GM23248 (cell line): ENCODE results near the gene ZNF460. TPM values are rescaled to one million over a fixed set of nuclear protein-coding genes. Genes with fewer than 3 reads are reported as not detected.

Source experiments
- DNase-seq: peaks from one replicate; pipeline ENCODE4 v3.0.0-alpha.2; 2015
- H2AFZ ChIP-seq: fragments of 200-600 bp; sonication (generic); 2 replicates; pipeline ENCODE4 v1.6.1; 2016; ENCODE audit warnings: antibody characterized with exemption
- H3F3A ChIP-seq: fragments of 200-600 bp; sonication (generic); 2 replicates; pipeline ENCODE4 v1.6.1; 2016; ENCODE audit warnings: mild to moderate bottlenecking, antibody characterized with exemption, mixed run types; ENCODE audit not compliant: insufficient read depth
- H3K27ac ChIP-seq: fragments of 200-600 bp; sonication (generic); 2 replicates; pipeline ENCODE4 v1.5.1; 2016; ENCODE audit warnings: mild to moderate bottlenecking
- H3K27me3 ChIP-seq: fragments of 200-600 bp; sonication (generic); replicated peaks from 2 replicates; pipeline ENCODE4 v1.6.1; 2016; ENCODE audit warnings: mild to moderate bottlenecking; ENCODE audit not compliant: insufficient read depth
- H3K36me3 ChIP-seq: fragments of 200-600 bp; sonication (generic); 2 replicates; pipeline ENCODE4 v1.6.1; 2016; ENCODE audit warnings: low read depth, mild to moderate bottlenecking
- H3K4me1 ChIP-seq: fragments of 200-600 bp; sonication (generic); 2 replicates; pipeline ENCODE4 v1.6.1; 2016; ENCODE audit warnings: mild to moderate bottlenecking; ENCODE audit not compliant: insufficient read depth
- H3K4me2 ChIP-seq: fragments of 200-600 bp; sonication (generic); one replicate; pipeline ENCODE4 v1.6.1; 2016; ENCODE audit warnings: mild to moderate bottlenecking; ENCODE audit not compliant: unreplicated experiment
- H3K4me3 ChIP-seq: fragments of 200-600 bp; sonication (generic); 2 replicates; pipeline ENCODE4 v1.5.1; 2016; ENCODE audit warnings: mild to moderate bottlenecking
- H3K79me2 ChIP-seq: fragments of 200-600 bp; sonication (generic); 2 replicates; pipeline ENCODE4 v1.6.1; 2016; ENCODE audit warnings: mild to moderate bottlenecking; ENCODE audit not compliant: insufficient read depth
- H3K9ac ChIP-seq: fragments of 200-600 bp; sonication (generic); 2 replicates; pipeline ENCODE4 v1.6.1; 2016; ENCODE audit warnings: mild to moderate bottlenecking
- H3K9me2 ChIP-seq: fragments of 200-600 bp; sonication (generic); 2 replicates; pipeline ENCODE4 v1.6.1; 2016; ENCODE audit warnings: mixed run types, mild to moderate bottlenecking, moderate library complexity; ENCODE audit not compliant: insufficient read depth
- H3K9me3 ChIP-seq: fragments of 200-600 bp; sonication (generic); one replicate; pipeline ENCODE4 v1.6.1; 2017; ENCODE audit warnings: low read depth
- H4K20me1 ChIP-seq: fragments of 200-600 bp; sonication (generic); 2 replicates; pipeline ENCODE4 v1.6.0; 2016; ENCODE audit not compliant: insufficient read depth
- EZH2 ChIP-seq: fragments of 200-600 bp; sonication (generic); IDR thresholded peaks from 2 replicates; pipeline ENCODE4 v1.6.1; 2018; ENCODE audit warnings: antibody characterized with exemption, mild to moderate bottlenecking; ENCODE audit not compliant: insufficient read depth, poor library complexity, severe bottlenecking
- EZH2phosphoT487 ChIP-seq: fragments of 200-600 bp; sonication (generic); IDR thresholded peaks from 2 replicates; pipeline ENCODE4 v1.6.1; 2018; ENCODE audit warnings: antibody characterized with exemption, moderate library complexity, mild to moderate bottlenecking, low read depth; ENCODE audit not compliant: insufficient read depth
- WGBS, 2 experiments: methylation state at CpG; one replicate each; pipeline ENCODE4 v1.1.6; 2015 to 2017; ENCODE audit warnings: low lambda C conversion rate in 2 of 2, low coverage in 1 of 2; ENCODE audit errors: missing lambda C conversion rate in 2 of 2; 5-methylcytosine and 5-hydroxymethylcytosine counted together
- in situ Hi-C: fragments of 300-500 bp; cut with MboI; formaldehyde crosslinking; loops from 2 replicates; pipeline ENCODE4 v1.15.0; 2020
- polyA plus RNA-seq: library from polyadenylated mRNA; unstranded; fragments of >200 nt; fragmentation: Nextera tagmentation; extraction: Ambion mirVana; gene quantifications from 2 replicates; pipeline ENCODE4 v1.2.1, GENCODE V29; 2016
- total RNA-seq: library from RNA; depleted of rRNA; stranded (reverse); fragments of >200 nt; shearing (Covaris generic); gene quantifications from 2 replicates; pipeline ENCODE4 v1.2.3, GENCODE V29; 2014; rRNA removed

ZNF460 gene
- total and polyA plus RNA-seq, 2 experiments from 2014 or later = 7.6 to 49.3 TPM

- Histone ChIP-seq H3K36me3 (peaks cover 28% of the 10 kb centered on the region), H3F3A (no peaks in the 10 kb centered on the region), H3K79me2 (peaks cover 60% of the 10 kb centered on the region), H3K4me2 (no peak overlapping the region), H3K4me3 (no peak overlapping the region), H2AFZ (no peak overlapping the region), H3K9ac (no peak overlapping the region), H3K4me1 (0 out of 2 replicates have a peak, but pooled peaks cover 9% of the 10 kb centered on the region), H3K9me3 (no peaks in the 10 kb centered on the region), H4K20me1 (no peaks in the 10 kb centered on the region), H3K27me3 (no peaks in the 10 kb centered on the region), H3K9me2 (no peaks in the 10 kb centered on the region), H3K27ac (no peak overlapping the region)
- no peak for TF ChIP-seq EZH2phosphoT487
- no peak for TF ChIP-seq EZH2
- DNase-seq = no peak
- in situ Hi-C loops = no loop called here
Measured at GRCh38 chr19:57324992-57325391, 44.7 kb downstream of the ZNF460 start.

DNA sequence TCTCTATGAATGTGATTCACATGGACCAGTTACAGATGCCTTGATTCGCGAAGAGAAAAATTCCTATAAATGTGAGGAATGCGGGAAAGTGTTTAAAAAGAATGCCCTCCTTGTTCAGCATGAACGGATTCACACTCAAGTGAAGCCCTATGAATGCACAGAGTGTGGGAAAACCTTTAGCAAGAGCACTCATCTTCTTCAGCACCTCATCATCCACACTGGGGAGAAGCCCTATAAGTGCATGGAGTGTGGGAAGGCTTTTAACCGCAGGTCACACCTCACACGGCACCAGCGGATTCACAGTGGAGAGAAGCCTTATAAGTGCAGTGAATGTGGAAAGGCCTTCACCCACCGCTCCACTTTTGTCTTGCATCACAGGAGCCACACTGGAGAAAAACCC lies 47.7 kb downstream of the ZNF460 start:
- Histone ChIP-seq H3K27me3 (no peaks in the 10 kb centered on the region), H3K9me3 (no peaks in the 10 kb centered on the region), H4K20me1 (no peaks in the 10 kb centered on the region), H3K9me2 (no peaks in the 10 kb centered on the region), H3K79me2 (peaks cover 52% of the 10 kb centered on the region), H3K4me2 (no peak overlapping the region), H3F3A (no peaks in the 10 kb centered on the region), H3K4me1 (no peaks in the 10 kb centered on the region), H3K27ac (no peak overlapping the region), H3K4me3 (no peak overlapping the region), H3K9ac (no peak overlapping the region), H3K36me3 (peaks cover 28% of the 10 kb centered on the region), H2AFZ (no peak overlapping the region)
- no peak for TF ChIP-seq EZH2phosphoT487
- in situ Hi-C loops = no loop called here
- 99 to 100% methylated on average over 6 to 8 of the region's 8 CpGs for WGBS, 2 experiments
- DNase-seq = no peak

DNA sequence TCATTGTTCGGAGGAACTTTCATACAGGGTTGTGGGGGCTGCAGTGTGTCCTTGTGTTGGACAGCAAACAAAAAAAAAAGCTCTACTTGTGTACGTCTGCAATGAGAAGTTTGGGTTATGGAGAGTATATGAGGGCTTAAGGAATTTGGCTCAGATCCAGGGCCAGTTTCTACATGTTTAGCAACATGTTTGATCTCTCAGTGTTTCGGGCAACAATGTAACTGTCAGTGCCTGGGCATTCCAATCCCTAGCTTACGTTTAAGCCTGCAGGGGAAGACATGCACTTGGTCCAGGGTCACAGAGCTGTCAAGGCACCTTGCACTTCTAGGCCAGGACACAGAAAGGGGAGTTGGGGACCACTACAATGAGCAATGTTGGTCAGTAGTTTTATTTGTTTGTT lies 53.9 kb downstream of the ZNF460 start:
- Histone ChIP-seq H3K27ac (no peak overlapping the region), H2AFZ (no peak overlapping the region), H3K4me3 (no peak overlapping the region), H3K9me2 (no peaks in the 10 kb centered on the region), H3F3A (no peaks in the 10 kb centered on the region), H3K36me3 (peaks cover 1% of the 10 kb centered on the region; the same call in 1 of the 2 replicates), H3K4me1 (no peaks in the 10 kb centered on the region), H3K79me2 (peaks cover 37% of the 10 kb centered on the region), H3K4me2 (no peak overlapping the region), H3K9ac (no peak overlapping the region), H3K9me3 (no peaks in the 10 kb centered on the region), H3K27me3 (no peaks in the 10 kb centered on the region), H4K20me1 (no peaks in the 10 kb centered on the region)
- in situ Hi-C loops = no loop called here
- DNase-seq = no peak
- TF ChIP-seq EZH2 (no peak), EZH2phosphoT487 (no peak)
- 72 to 77% methylated on average over 4 of the region's 4 CpGs for WGBS, 2 experiments

- Histone ChIP-seq H3K4me3 (no peak overlapping the region), H3K4me2 (no peak overlapping the region), H3K79me2 (0 out of 2 replicates have a peak, but pooled peaks cover 12% of the 10 kb centered on the region), H4K20me1 (no peaks in the 10 kb centered on the region), H3K4me1 (no peaks in the 10 kb centered on the region), H3K9ac (no peak overlapping the region), H3F3A (peaks cover 5% of the 10 kb centered on the region; the same call in 1 of the 2 replicates), H3K27ac (no peak overlapping the region), H3K36me3 (no peaks in the 10 kb centered on the region), H2AFZ (no peak overlapping the region), H3K9me3 (no peaks in the 10 kb centered on the region), H3K27me3 (no peaks in the 10 kb centered on the region), H3K9me2 (no peaks in the 10 kb centered on the region)
- in situ Hi-C loops = no loop called here
- WGBS, 2 experiments = 61 to 69% methylated on average over 3 of the region's 3 CpGs
- peak; percentile 28 for DNase-seq
- TF ChIP-seq EZH2phosphoT487 (no peak), EZH2 (no peak)
Measured at GRCh38 chr19:57338877-57339276, 58.6 kb downstream of the ZNF460 start.

DNA sequence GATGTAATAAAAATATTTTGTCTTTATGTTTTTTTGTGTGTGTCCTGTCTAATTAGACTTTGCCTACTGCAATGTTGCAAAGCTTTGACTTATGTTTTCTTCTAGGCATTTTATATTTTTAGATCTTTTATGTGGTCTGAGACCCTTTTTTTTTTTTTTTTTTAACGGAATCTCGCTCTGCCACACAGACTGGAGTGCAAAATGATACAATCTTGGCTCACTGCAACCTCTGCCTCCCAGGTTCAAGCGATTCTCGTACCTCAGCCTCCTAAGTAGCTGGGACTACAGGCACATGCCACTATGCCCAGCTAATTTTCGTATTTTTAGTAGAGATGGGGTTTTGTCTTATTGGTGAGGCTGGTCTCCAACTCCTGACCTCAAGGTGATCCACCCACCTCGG lies 62.3 kb downstream of the ZNF460 start:
- Histone ChIP-seq H3K4me1 (no peaks in the 10 kb centered on the region), H3K4me3 (no peak overlapping the region), H3F3A (peaks cover 8% of the 10 kb centered on the region; the same call in 1 of the 2 replicates), H3K27me3 (no peaks in the 10 kb centered on the region), H3K36me3 (no peaks in the 10 kb centered on the region), H3K79me2 (no peaks in the 10 kb centered on the region), H3K4me2 (no peak overlapping the region), H3K9me2 (no peaks in the 10 kb centered on the region), H3K9ac (no peak overlapping the region), H3K9me3 (no peaks in the 10 kb centered on the region), H3K27ac (no peak overlapping the region), H2AFZ (no peak overlapping the region), H4K20me1 (no peaks in the 10 kb centered on the region)
- no peak for DNase-seq
- WGBS, 2 experiments = 46 to 65% methylated on average over 6 of the region's 6 CpGs
- in situ Hi-C loops = no loop called here
- TF ChIP-seq EZH2phosphoT487 = no peak
- no peak for TF ChIP-seq EZH2

Other genes starting within 250 kb of the ZNF460 start
- gene USP29, start 160.5 kb upstream of the ZNF460 start, total RNA-seq = not detected in 2 replicates
- not detected in 2 replicates for gene USP29, start 160.5 kb upstream of the ZNF460 start, polyA plus RNA-seq
- not detected in 2 replicates for gene ZIM3, start 135.3 kb upstream of the ZNF460 start, total RNA-seq
- gene ZIM3, start 135.3 kb upstream of the ZNF460 start, polyA plus RNA-seq = not detected in 2 replicates
- gene DUXA, start 113.0 kb upstream of the ZNF460 start, total RNA-seq = not detected in 2 replicates
- gene DUXA, start 113.0 kb upstream of the ZNF460 start, polyA plus RNA-seq = not detected in 2 replicates
- gene ZNF264, start 89.0 kb upstream of the ZNF460 start, total RNA-seq = 15.8 and 23.5 TPM in 2 replicates
- 3.4 and 3.8 TPM in 2 replicates for gene ZNF264, start 89.0 kb upstream of the ZNF460 start, polyA plus RNA-seq
- gene AURKC, start 49.5 kb upstream of the ZNF460 start, total RNA-seq = 0.25 and 1.3 TPM in 2 replicates
- 0.23 and 0.43 TPM in 2 replicates for gene AURKC, start 49.5 kb upstream of the ZNF460 start, polyA plus RNA-seq
- 15.8 and 15.9 TPM in 2 replicates for gene ZNF805, start 39.9 kb upstream of the ZNF460 start, total RNA-seq
- 2.1 and 3.2 TPM in 2 replicates for gene ZNF805, start 39.9 kb upstream of the ZNF460 start, polyA plus RNA-seq
- gene ZNF543, start 40.0 kb downstream of the ZNF460 start, total RNA-seq = 5.9 and 8.0 TPM in 2 replicates
- 1.7 and 2.3 TPM in 2 replicates for gene ZNF543, start 40.0 kb downstream of the ZNF460 start, polyA plus RNA-seq
- gene ZNF304, start 70.8 kb downstream of the ZNF460 start, total RNA-seq = 7.8 and 8.7 TPM in 2 replicates
- gene ZNF304, start 70.8 kb downstream of the ZNF460 start, polyA plus RNA-seq = 4.2 and 4.8 TPM in 2 replicates
- gene TRAPPC2B, start 83.1 kb downstream of the ZNF460 start, total RNA-seq = 9.2 and 21.6 TPM in 2 replicates
- 30.3 and 33.0 TPM in 2 replicates for gene TRAPPC2B, start 83.1 kb downstream of the ZNF460 start, polyA plus RNA-seq
- gene ZNF547, start 83.1 kb downstream of the ZNF460 start, total RNA-seq = 1.4 and 2.1 TPM in 2 replicates
- gene ZNF547, start 83.1 kb downstream of the ZNF460 start, polyA plus RNA-seq = 1.2 and 2.0 TPM in 2 replicates
- 11.1 and 20.3 TPM in 2 replicates for gene ZNF548, start 109.4 kb downstream of the ZNF460 start, total RNA-seq
- gene ZNF548, start 109.4 kb downstream of the ZNF460 start, polyA plus RNA-seq = 6.8 and 6.9 TPM in 2 replicates
- gene ZNF17, start 130.7 kb downstream of the ZNF460 start, total RNA-seq = 4.8 and 19.9 TPM in 2 replicates
- 3.5 and 4.1 TPM in 2 replicates for gene ZNF17, start 130.7 kb downstream of the ZNF460 start, polyA plus RNA-seq
- gene ZNF749, start 154.8 kb downstream of the ZNF460 start, total RNA-seq = 2.4 and 3.6 TPM in 2 replicates
- 15.8 and 17.5 TPM in 2 replicates for gene ZNF749, start 154.8 kb downstream of the ZNF460 start, polyA plus RNA-seq
- 0.32 and 1.5 TPM in 2 replicates for gene VN1R1, start 176.7 kb downstream of the ZNF460 start, total RNA-seq
- gene VN1R1, start 176.7 kb downstream of the ZNF460 start, polyA plus RNA-seq = 0.58 and 0.68 TPM in 2 replicates
- gene ZNF772, start 197.1 kb downstream of the ZNF460 start, total RNA-seq = 13.6 and 13.7 TPM in 2 replicates
- gene ZNF772, start 197.1 kb downstream of the ZNF460 start, polyA plus RNA-seq = 4.1 and 5.8 TPM in 2 replicates
- 13.9 and 29.0 TPM in 2 replicates for gene ZNF419, start 207.3 kb downstream of the ZNF460 start, total RNA-seq
- gene ZNF419, start 207.3 kb downstream of the ZNF460 start, polyA plus RNA-seq = 7.5 and 8.7 TPM in 2 replicates
- 33.7 and 41.0 TPM in 2 replicates for gene ZNF773, start 219.5 kb downstream of the ZNF460 start, total RNA-seq
- 18.6 and 22.2 TPM in 2 replicates for gene ZNF773, start 219.5 kb downstream of the ZNF460 start, polyA plus RNA-seq
- 3.5 and 5.6 TPM in 2 replicates for gene ZNF549, start 246.9 kb downstream of the ZNF460 start, total RNA-seq
- 3.5 and 4.2 TPM in 2 replicates for gene ZNF549, start 246.9 kb downstream of the ZNF460 start, polyA plus RNA-seq